GM21515 (cell line): ENCODE data around the gene EIF5.

Experiments
- ATAC-seq: cut with Tn5 transposase; IDR thresholded peaks from one replicate; pipeline ENCODE4 v1.9.1; 2021; ENCODE audit not compliant: unreplicated experiment

Gene EIF5

GRCh38 chr14:103333754-103334643, at the start of gene EIF5:
TSS of gene EIF5 (plus strand) at chr14:103334237. CDS start at chr14:103335861, 1,624 bp downstream.
- ATAC-seq = peak; percentile 85

GRCh38 chr14:103284574-103285467, 49.2 kb upstream of the EIF5 start:
- ATAC-seq = no peak

GRCh38 chr14:103286460-103286859, 47.6 kb upstream of the EIF5 start:
- ATAC-seq = no peak

- no peak for ATAC-seq
Measured at GRCh38 chr14:103286968-103287850, 46.8 kb upstream of the EIF5 start.

GRCh38 chr14:103288076-103288766, 45.8 kb upstream of the EIF5 start:
- no peak for ATAC-seq

GRCh38 chr14:103290056-103290455, 44.0 kb upstream of the EIF5 start:
- no peak for ATAC-seq

- no peak for ATAC-seq
Measured at GRCh38 chr14:103290494-103290893, 43.5 kb upstream of the EIF5 start.

- no peak for ATAC-seq
Measured at GRCh38 chr14:103290961-103291360, 43.1 kb upstream of the EIF5 start.

- ATAC-seq = no peak
Measured at GRCh38 chr14:103292426-103293374, 41.3 kb upstream of the EIF5 start.

- ATAC-seq = no peak
Measured at GRCh38 chr14:103293465-103293864, 40.6 kb upstream of the EIF5 start.

- ATAC-seq = no peak
Measured at GRCh38 chr14:103294091-103294490, 39.9 kb upstream of the EIF5 start.

- ATAC-seq = no peak
Measured at GRCh38 chr14:103296007-103296406, 38.0 kb upstream of the EIF5 start.

GRCh38 chr14:103296987-103297386, 37.0 kb upstream of the EIF5 start:
- no peak for ATAC-seq

- no peak for ATAC-seq
Measured at GRCh38 chr14:103298620-103299019, 35.4 kb upstream of the EIF5 start.

GRCh38 chr14:103301512-103302354, 32.3 kb upstream of the EIF5 start:
- no peak for ATAC-seq

GRCh38 chr14:103302966-103303365, 31.1 kb upstream of the EIF5 start:
- ATAC-seq = no peak

- no peak for ATAC-seq
Measured at GRCh38 chr14:103304706-103305105, 29.3 kb upstream of the EIF5 start.
